ENCODE data around the gene RBM47.
A peak's percentile ranks its signal among the peaks of the same experiment; 100 is the strongest.
"Not testable (repeated sequence)": the region's sequence is repeated elsewhere in the genome, so short reads cannot be mapped to it uniquely, and the experiment has no call there.

Gene RBM47

DNA sequence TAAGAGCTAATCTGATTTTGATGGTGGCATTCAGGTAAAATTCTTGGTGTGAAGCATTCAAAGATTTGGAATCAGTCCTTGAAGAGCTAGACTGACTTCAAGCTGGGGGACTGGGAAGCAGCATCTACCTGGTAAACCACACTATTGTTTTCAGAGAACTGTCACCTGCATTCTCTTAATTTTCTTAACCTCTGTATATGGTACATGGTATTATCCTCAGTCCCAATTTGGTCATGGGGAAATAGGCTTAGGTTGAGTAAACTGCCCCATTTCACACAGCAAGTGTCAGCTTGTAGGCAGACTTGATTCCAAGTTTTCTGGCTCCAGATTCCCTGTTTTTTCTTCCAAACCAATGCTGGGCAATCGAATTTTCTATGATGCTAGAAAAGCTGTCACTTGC, 190.1 kb downstream of the RBM47 start:
- peak; percentile 11 for DNase-seq (ENCODE audit: low spot score)

DNA sequence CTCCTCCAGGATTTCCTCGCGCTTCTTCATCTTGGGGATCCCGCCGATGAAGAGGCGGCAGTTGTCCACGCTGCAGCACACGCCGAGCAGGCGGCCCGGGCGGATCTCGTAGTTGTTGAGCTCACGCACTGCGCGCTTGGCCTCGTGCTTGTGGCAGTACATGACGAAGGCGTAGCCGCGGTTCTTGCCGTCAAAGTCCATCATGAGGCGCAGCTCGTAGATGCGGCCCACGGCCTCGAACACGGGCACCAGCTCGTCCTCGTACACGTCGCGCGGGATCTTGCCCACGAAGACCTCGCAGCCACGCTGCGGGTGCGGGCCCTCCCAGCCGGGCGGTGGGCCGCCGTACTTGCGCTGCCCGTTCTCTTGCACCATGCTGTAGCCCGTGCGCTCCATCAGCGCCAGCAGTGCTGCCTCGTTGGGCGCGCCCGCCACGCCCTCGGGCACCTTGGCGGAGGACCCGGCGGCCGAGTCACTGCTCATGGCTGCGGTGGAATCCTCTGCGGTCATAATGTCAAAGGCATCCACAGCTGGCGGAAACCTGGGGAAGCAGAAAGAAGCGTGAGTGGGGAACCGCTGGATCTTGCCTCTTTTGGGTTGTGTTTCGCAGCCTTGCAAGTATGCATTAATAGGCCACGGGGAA, 191.2 kb downstream of the RBM47 start:
- no peak for DNase-seq (ENCODE audit: low spot score)

DNA sequence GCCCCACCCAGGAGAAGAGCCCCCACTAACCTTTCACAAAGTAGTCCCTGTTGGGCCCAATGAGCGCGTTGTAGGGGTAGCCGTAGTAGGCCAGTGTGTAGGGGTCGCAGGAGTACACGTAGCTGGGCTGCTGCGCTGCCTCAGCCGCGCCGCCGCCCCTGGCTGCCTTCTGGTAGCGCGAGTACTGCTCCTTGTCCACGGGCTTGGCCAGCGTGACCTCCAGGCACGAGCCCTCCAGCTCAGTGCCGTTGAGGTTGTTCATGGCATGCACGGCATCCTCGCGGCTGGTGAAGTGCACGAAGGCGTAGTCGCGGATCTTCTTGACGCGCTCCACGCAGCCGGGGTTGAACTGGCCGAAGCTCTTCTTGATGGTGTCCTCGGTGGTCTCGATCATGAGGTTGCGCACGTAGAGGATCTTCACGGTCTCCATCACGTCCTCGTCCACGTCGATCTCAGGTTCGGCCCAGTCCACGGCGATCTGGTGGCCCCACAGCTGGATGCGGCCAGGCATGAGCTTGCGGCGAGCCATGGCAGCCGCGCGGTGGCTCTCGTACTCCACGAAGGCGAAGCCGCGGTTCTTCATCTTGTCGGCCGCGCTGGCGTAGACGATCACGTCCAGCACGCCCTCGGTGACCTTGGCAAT, 191.8 kb downstream of the RBM47 start:
- no peak for DNase-seq (ENCODE audit: low spot score)

DNA sequence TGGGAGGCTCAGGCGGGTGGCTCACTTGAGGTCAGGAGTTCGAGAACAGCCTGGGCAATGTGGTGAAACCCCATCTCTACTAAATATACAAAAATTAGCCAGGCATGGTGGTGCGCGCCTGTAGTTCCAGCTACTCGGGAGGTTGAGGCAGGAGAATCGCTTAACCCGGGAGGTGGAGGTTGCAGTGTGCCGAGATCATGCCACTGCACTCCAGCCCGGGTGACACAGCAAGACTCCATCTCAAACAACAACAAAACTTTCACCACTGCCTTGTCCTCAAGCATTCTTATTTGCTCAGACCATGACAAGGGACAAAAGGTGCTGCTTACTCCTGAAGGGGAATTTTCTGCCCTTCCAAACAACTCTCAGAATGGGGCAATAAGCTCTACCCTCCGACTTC, 194.4 kb downstream of the RBM47 start:
- not testable (repeated sequence) for DNase-seq (ENCODE audit: low spot score)

DNA sequence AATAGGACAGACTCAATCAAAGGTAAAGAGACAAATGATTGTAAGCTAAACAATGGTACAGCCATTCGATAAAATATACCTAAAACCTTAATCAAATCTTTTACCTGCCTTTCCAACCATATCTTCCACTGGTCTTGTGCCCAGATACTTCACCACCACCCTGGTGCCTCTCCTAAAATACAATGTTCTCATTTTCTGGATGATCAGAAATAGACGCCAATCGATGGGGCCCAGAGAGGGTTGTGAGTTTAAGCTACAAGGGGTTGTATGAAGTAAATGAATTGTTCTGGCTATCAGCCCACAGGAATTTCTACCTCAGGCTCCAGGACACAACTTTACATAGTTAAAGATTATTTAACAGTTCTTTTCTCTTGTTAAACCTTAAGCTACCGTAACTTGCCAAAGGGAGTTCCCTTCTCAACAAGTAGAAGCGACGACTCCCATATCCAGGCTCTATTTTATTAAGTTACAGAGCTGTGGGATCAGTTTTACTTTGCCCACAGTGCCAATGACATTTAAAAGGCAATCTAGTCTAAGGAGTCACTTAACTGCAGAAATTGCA, 195.5 kb downstream of the RBM47 start:
- DNase-seq (ENCODE audit: low spot score) = no peak

DNA sequence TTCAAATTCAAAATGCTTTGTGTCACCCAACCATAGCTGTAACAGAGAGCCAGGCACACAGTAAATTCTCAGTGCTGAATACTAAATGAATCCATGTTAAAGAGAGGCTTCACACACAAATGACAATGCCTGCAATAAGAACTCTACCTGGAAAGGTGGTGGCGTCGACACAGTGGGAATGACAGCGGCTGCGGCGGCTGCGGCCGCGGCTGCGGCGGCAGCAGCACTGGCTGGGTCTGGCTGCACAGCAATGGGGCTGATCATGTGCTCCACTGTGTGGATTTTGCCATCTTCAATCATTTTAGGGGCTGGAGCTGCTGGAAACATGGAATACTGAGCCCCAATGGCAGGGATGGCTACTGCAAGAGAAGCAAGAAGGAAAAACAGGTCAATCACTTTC, 197.2 kb downstream of the RBM47 start:
- no peak for DNase-seq (ENCODE audit: low spot score)

DNA sequence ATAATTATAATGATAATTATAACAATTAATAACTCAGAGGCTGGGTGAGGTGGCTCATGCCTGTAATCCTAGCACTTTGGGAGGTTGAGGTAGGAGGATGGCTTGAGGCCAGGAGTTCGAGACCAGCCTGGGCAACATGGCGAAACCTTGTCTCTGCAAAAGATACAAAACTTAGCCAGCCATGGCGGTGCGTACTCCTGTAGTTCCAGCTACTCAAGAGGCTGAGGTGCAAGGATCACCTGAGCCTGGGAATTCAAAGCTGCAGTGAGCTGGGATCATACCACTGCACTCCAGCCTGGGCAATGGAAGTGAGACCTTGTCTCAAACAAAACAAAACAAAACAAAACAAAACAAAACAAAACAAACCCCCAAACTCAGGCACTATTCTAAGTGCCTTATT, 201.8 kb downstream of the RBM47 start:
- DNase-seq (ENCODE audit: low spot score) = not testable (repeated sequence)

DNA sequence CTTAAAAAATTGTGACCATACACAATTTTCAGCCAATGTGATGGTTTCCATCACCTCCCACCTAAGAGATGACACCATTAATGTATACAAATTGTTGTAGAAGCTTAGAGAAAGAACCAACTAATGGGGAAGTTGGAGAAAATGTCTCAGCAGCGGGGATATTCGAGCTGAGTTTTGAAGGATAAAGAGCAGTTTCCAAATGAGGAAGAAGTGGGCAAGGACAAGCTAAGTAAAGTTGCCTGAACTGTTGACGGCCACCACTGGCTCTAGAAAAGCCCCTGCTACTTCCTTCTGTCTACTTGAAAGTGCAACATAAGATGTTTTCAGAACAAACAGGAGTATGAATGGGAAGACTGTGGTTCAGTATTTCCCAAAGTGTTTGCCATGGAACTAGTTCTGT, 202.5 kb downstream of the RBM47 start:
- DNase-seq (ENCODE audit: low spot score) = no peak

DNA sequence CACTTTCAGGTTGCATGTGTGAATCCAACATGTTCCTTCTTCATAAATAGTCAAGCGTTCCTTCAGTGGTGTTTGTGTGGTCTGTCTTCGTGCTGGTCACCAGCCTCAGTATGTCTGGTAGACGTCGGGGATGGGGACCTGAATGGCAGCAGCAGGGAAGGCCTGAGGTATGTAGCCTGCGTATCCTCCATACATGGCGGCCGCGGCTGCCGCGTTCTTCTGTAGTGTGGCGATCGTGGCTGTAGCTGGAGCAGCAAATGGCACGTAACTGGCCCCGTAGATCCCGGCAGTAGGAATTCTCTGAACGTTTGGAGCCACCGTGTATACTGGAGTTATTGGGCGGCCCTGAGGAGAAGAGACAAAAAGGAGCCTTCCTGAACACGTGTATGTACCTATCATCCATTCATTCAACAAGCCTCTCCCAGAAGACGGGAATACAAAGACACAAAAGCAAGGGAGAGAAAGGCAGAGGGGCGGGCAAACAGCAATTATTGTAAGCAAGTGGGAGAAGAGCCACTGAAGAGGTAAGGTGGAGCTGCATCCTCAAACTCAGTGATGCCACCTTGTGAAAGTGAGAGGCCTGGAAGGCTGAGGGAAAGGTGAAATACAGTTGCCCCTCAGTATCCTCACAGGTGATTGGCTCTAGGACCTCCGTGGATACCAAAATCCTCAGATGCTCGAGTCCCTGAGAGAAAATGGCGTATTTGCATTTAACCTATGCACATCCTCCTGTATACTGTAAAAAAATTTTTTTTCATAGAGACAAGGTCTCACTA, 203.7 kb downstream of the RBM47 start:
- DNase-seq (ENCODE audit: low spot score) = no peak

DNA sequence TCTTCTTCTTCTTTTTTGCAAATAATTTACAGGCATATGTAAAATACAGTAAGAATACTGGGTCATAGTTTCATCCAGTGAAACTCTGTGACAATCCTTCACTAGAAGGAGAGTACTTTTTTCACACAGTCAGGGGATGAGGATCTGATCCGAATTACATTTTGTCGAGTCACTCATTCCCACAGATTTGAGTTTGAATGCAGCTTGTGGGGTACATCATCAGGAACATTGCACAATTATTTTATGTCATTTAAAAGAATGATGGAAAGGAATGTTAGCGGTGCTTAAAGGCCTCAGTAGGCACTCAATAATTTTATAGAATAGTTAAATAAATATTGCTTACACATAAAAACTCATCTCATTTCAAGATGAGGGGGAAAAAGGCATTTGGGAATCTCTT, 205.9 kb downstream of the RBM47 start:
- DNase-seq (ENCODE audit: low spot score) = no peak

DNA sequence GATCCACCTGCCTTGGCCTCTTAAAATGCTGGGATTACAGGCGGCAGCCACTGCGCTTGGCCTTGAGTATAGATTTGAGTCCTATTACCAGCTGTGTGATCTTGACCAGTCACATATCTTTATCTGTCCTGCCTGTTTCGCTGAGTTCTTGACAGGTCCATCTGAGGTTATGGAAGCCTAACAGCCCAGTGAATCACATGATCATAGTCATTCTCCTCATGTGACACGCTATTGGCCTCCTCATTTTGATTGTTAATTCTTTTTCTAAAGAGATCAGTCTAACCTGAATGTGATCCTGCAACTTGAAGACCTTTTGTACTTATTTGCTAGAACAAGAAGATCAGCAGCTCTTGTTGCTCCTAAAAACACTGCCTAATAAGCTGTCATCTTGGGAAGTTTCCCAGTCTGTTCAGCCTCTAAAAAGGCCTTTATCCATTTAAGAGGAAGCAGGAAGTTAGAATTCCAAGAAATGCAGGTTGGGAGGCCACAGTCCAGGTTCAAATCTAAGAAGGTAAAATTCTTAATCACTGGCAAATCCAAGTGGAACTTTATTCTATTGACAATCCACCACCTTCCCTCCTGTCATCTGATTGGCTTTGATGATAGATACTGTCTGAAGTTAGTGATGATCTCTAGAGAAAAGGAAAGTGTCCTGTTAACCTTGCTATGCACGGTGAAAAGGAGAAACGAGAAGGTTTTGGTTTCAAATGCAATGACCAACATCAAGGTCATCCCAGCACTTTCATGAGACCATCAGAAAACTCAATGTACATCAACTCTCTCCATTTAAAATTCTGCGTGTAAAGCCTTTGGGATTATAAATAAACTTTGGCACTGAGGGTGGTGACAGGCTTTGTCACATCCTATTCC, 207.6 kb downstream of the RBM47 start:
- no peak for DNase-seq (ENCODE audit: low spot score)

DNA sequence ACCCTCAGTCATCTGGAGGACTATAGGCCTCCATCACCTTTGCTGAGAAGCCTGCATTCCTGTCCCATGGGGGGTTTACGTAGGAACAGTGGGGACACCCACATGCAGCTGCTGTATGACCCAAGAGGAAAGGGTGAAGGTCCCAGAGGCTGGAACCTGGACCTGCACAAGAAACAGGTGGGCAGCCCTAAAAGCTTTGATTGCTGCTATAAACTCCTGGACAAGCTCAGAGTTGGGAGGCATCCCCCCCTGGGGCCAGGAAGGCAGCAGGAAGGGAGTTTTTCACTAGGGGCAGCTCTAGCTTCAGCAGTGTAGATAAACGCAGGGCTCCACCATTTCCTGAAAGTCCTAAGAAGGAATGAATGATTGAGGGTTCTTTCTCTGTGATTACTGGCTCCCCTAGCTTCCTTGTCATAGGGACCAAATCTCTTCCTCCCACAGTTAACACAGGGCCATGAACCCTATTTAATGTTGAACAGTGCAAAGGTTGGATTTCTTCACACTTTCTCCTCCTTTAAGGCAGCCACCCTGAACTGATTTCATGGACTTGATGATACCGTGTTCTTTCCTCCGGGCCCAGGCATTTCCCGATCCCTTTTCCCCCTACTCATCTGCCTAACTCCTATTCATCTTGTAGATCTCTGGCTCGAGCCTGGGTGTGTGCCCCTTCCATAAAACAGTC, 210.3 kb downstream of the RBM47 start:
- DNase-seq (ENCODE audit: low spot score) = no peak

DNA sequence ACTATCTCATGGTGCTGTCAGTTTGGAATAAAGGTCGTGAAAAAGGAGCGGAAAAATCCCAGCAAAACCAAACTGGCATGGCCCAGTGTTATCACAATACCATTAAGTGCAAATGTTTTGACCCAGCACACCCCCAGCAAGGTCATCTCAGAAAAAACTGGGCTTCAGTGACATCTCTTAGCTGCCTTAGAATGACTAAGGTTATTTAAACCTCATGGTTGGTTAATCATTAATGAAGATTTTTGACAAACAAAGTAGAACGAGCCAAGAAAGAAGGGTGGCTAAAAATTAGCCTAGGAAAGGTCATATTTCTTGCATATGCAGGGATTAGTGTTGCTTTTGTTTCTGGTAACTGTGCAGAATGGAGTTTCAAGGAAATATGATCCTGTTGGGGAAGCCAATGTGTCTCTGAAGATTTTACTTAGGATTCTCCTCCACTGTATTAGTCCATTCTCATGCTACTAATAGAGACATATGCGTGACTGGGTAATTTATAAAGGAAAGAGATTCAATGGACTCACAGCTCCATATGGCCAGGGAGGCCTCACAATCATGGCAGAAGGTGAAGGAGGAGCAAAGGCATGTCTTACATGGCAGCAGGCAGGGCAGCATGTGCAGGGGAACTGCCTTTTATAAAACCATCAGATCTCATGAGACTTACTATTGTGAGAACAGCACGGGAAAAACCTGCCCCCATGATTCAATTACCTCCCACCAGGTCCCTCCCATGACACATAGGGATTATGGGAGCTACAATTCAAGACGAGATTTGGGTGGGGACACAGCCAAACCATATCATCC, 211.0 kb downstream of the RBM47 start:
- DNase-seq (ENCODE audit: low spot score) = no peak

DNA sequence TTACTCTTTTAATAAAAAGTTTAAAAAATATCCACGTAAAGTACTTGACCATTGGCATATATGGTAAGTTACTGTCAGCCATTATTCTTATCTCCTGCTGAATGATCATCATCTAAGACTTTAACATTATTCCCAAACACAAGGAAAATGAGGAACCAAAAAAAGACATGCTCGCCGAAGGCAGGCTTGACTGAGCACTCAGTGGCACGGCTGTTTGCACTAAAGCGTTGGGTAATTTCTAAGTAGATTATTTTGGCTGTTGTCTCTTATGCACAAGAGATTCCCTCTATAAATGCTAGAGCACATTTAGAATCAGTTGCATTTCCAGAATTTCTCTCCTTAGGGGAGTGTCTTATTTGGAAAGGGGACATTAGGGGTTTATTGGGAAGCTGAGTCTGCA, 211.7 kb downstream of the RBM47 start:
- DNase-seq (ENCODE audit: low spot score) = no peak

DNA sequence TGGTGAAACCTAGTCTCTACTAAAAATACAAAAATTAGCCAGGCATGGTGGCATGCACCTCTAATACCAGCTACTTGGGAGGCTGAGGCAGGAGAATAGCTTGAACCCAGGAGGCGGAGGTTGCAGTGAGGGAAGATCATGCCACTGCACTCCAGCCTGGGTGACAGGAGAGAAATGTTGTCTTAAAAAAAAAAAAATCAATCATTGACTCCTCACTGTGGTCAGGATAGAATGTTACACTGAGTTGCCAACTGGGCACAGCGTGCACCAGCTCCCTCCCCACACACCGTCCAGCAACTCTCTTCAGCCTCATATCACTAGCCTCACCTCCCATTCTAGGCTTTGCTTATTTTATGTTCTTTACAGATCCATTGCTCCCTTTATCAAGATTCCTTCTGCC, 215.0 kb downstream of the RBM47 start:
- DNase-seq (ENCODE audit: low spot score) = no peak

DNA sequence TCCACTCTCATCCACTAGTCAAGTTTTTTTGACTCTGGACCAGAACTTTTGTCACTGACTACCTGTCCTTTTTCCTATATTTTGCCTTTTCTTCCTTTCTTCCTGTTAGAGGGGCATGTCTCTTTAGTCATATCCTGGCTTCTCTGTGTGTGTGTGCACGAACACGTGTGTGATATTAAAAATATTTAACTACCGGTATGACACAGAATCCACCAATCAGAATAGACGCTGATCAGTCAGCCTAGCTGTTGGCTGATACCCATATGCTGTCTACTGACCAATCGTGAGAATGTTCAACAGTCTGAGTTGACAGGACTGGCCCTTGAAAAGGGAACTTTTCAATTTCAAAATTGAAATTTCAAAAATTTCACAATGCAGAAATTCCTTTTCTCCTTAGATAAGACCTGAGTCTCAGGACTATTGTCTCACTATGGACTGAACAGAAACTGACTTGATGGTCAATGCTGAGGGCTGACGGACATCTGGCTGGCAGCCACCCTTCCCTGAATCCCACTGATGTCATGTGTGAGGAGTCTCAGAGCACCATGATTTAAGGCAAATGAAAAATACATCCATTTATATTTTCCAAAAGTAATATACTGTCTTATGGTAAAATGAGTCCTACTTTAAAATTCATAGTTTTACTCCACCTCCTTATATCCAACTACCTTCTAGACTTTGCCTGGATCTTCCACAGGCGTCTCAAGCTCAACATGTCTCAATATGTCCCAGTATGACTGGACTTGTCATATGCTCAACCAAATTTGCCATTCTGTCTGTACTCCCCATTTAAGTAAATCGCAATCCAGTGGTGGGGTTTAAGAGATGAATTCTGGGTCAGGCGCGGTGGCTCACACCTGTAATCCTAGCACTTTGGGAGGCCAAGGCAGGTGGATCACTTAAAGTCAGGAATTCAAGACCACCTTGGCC, 216.5 kb downstream of the RBM47 start:
- no peak for DNase-seq (ENCODE audit: low spot score)

DNA sequence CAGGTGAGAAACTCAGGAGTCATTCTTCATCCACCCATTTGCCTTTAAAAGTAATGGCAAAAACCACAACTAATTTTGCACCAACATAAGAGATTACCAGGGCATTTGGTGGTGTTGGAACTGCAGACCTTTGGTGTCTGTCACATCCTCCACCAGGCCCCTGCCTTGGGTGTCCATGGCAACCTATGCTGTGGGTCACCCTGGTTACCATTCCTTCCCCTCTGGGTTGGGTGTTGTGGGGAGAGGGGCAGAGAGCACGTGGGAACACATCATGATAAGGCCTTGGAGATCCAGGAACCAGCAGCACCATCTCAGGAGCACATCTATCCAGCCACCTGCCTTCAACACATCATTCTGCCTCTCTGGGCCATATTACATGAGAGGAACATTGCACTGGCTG, 217.3 kb downstream of the RBM47 start:
- no peak for DNase-seq (ENCODE audit: low spot score)

DNA sequence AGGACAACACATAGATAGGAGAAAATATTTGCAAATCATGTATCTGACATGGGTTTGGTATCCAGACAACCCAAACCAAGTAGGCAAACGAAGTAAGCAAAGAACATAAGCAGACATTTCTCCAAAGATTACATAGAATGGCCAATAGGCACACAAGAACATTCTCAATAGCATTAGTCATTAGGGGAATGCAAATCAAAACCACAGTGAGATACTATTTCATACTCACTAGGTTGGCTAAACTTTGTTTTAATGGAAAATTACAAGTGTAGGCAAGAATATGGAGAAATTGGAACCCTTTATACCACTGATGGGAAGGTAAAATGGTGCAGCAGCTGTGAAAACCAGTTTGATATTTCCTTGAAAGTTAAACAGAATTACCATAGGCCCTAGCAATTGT, 219.8 kb downstream of the RBM47 start:
- DNase-seq (ENCODE audit: low spot score) = no peak

DNA sequence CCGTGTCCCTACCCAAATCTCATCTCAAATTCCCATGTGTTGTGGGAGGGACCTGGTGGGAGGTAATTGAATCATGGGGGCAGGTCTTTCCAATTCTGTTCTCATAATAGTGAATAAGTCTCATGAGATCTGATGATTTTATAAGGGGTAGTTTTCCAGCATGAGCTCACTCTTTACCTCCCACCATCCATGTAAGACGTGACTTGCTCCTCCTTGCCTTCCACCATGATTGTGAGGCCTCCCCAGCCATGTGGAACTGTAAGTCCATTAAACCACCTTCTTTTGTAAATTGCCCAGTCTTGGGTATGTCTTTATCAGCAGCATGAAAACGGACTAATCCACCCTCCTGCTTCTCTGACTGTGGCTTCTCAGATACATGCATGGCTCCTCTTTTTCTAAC, 222.2 kb downstream of the RBM47 start:
- DNase-seq (ENCODE audit: low spot score) = not testable (repeated sequence)

DNA sequence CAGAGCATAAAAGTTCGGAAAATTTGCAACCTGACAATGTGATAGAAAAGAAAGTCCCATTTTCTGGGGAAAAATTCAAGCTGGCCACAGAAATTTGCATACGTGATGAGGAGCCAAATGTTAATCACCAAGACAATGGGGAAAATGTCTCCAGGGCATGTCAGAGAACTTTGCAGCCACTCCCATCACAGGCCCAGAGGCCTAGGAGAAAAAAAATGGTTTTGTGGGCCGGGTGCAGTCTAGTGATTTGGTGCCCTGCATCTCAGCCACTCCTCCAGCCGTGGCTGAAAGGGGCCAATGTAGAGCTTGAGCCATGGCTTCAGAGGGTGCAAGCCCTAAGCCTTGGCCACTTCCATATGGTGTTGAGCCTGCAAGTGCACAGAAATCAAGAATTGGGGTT, 223.3 kb downstream of the RBM47 start:
- DNase-seq (ENCODE audit: low spot score) = no peak
